ENCODE results near the gene AFG3L2.

- TF ChIP-seq TRIM28 (IDR thresholded peaks at IDR 0.05) (no peak; the same call in 1 of the 2 replicates), KAT8 (IDR thresholded peaks at IDR 0.05; ENCODE audit: low read depth) (no peak), ZNF224 (CRISPR knock-in tag; IDR thresholded peaks at IDR 0.05) (no peak), ATF7 (IDR thresholded peaks at IDR 0.05) (no peak), ZNF354B (CRISPR knock-in tag; IDR thresholded peaks at IDR 0.05) (no peak), IRF2 (CRISPR knock-in tag; IDR thresholded peaks at IDR 0.05) (no peak), CTCF (IDR thresholded peaks at IDR 0.05 in 2 of 3, conservative IDR thresholded peaks at IDR 0.05 in 1 of 3; ENCODE audit: insufficient read depth in 2 of 3, low read depth in 1 of 3, low read length in 3 of 3) (no peak), ZNF121 (CRISPR knock-in tag; conservative IDR thresholded peaks at IDR 0.05) (no peak), HMG20B (CRISPR knock-in tag; IDR thresholded peaks at IDR 0.05) (no peak), ELK1 (CRISPR knock-in tag; IDR thresholded peaks at IDR 0.05) (no peak)
Observed at GRCh38 chr18:12302391-12303147, 74.5 kb downstream of the AFG3L2 start.
